Measurements from ENCODE around the gene C21orf58.

GRCh38 chr21:46284733-46285132 lies 38.9 kb downstream of the C21orf58 start:
- TF ChIP-seq CTCF (IDR thresholded peaks at IDR 0.05; ENCODE audit: low read length) (no peak), EZH2 (IDR thresholded peaks at IDR 0.05; ENCODE audit: borderline replicate concordance, low read length) (no peak)

Data from OCI-LY1 (cell line).